Gastrocnemius medialis (tissue), 4 donors: Measurements from ENCODE around the gene CYP26A1. TPM values are rescaled to one million over a fixed set of nuclear protein-coding genes. Genes with fewer than 3 reads are reported as not detected.

Source experiments
- ATAC-seq, 2 donors: fragments of 150-250 bp; one replicate each; pipeline ENCODE4 v1.9.1; 2016
- DNase-seq, 2 donors: peaks; one replicate each; pipeline ENCODE4 v3.0.0-alpha.2; 2019
- H3K27ac ChIP-seq, 4 donors: fragments of 200-600 bp; sonication (generic); 1 replicate in 1 of 4; 2 replicates in 3 of 4; pipeline ENCODE4 v1.5.1; 2016 to 2018; ENCODE audit warnings: mild to moderate bottlenecking in 2 of 4, moderate library complexity in 1 of 4
- H3K27me3 ChIP-seq, 3 donors: fragments of 200-600 bp; sonication (generic) in 2 of 3; 1 replicate in 1 of 3; 2 replicates in 2 of 3; pipeline versions ENCODE4 v1.5.1 to v1.6.0; 2016 to 2019; ENCODE audit warnings: mild to moderate bottlenecking in 1 of 3, moderate library complexity in 1 of 3
- H3K36me3 ChIP-seq, 2 donors: fragments of 200-600 bp; sonication (generic) in 1 of 2; one replicate each; pipeline ENCODE4 v1.5.1; 2017 to 2018
- H3K4me1 ChIP-seq, 2 donors: fragments of 200-600 bp; sonication (generic) in 1 of 2; one replicate each; pipeline ENCODE4 v1.5.1; 2016 to 2017; ENCODE audit warnings: mild to moderate bottlenecking in 2 of 2
- H3K4me3 ChIP-seq, 4 donors: fragments of 200-600 bp; sonication (generic) in 3 of 4; 1 replicate in 1 of 4; 2 replicates in 3 of 4; pipeline ENCODE4 v1.5.1; 2016 to 2019; ENCODE audit warnings: mild to moderate bottlenecking in 2 of 4
- H3K9me3 ChIP-seq, 3 donors: fragments of 200-600 bp; sonication (generic) in 2 of 3; 1 replicate in 1 of 3; 2 replicates in 2 of 3; pipeline ENCODE4 v1.5.1; 2016 to 2019
- CTCF ChIP-seq, 5 experiments: fragments of 450-650 bp in 3 of 5; fragments of 200-600 bp in 2 of 5; sonication (generic) in 2 of 5; IDR thresholded peaks in 4 of 5; conservative IDR thresholded peaks in 1 of 5; 1 replicate in 4 of 5; 2 replicates in 1 of 5; pipeline ENCODE4 v1.5.1; 2016 to 2019; ENCODE audit warnings: antibody characterized with exemption in 5 of 5, mild to moderate bottlenecking in 3 of 5, moderate library complexity in 3 of 5
- POLR2A ChIP-seq, 2 donors: fragments of 450-650 bp; IDR thresholded peaks; one replicate each; pipeline ENCODE4 v1.6.1; 2017; ENCODE audit warnings: antibody characterized with exemption in 2 of 2, mild to moderate bottlenecking in 2 of 2, moderate library complexity in 2 of 2
- in situ Hi-C, 4 donors: fragments of 200-750 bp; cut with MboI; loops; one replicate each; pipeline versions ENCODE4 v1.15.0 to v1.8.0; 2017; ENCODE audit warnings: low sequenced_read_pairs in 4 of 4
- intact Hi-C: fragments of 100-400 bp; cut with DNase I; formaldehyde crosslinking; loops from one replicate; pipeline ENCODE4 v1.15.1; 2023; ENCODE audit warnings: low total_unique reads
- total RNA-seq, 4 donors: library from RNA; depleted of rRNA; stranded (reverse); fragments of >200 nt; gene quantifications; one replicate each; pipeline versions ENCODE4 v1.1.0 to v1.2.3, GENCODE V29; 2016

Gene CYP26A1
- total RNA-seq, 4 donors from 2014 or later, result not detected

- H3K27ac ChIP-seq, result no peak overlapping the region
- ATAC-seq (no peak), DNase-seq (no peak)
- no peak overlapping the region for H3K4me3 ChIP-seq
- intact Hi-C loops (no loop called here), in situ Hi-C loops (loop anchor here in 1 of 4 donors (25.0 kb wide), 1 partner anchor 424 kb away; no protein-coding TSS in a partner anchor)
- H3K4me1 ChIP-seq, result no peaks in the 10 kb centered on the region
- H3K27me3 ChIP-seq, result no peaks in the 10 kb centered on the region
- no peaks in the 10 kb centered on the region for H3K36me3 ChIP-seq
- no peaks in the 10 kb centered on the region for H3K9me3 ChIP-seq
- TF ChIP-seq POLR2A (IDR thresholded peaks at IDR 0.05) (no peak), CTCF (IDR thresholded peaks at IDR 0.05 in 4 of 5, conservative IDR thresholded peaks at IDR 0.05 in 1 of 5) (no peak)
Measured at GRCh38 chr10:93087846-93088245, 14.2 kb downstream of the CYP26A1 start.

- intact Hi-C loops, result no loop called here
- in situ Hi-C loops, result loop anchor here in 1 of 4 donors (25.0 kb wide), 1 partner anchor 424 kb away; no protein-coding TSS in a partner anchor
- Histone ChIP-seq H3K27ac (no peak overlapping the region), H3K9me3 (no peaks in the 10 kb centered on the region), H3K4me1 (no peaks in the 10 kb centered on the region), H3K4me3 (no peak overlapping the region), H3K27me3 (no peaks in the 10 kb centered on the region), H3K36me3 (no peaks in the 10 kb centered on the region)
- ATAC-seq (no peak), DNase-seq (no peak)
- TF ChIP-seq CTCF (IDR thresholded peaks at IDR 0.05 in 4 of 5, conservative IDR thresholded peaks at IDR 0.05 in 1 of 5), result no peak
- no peak for TF ChIP-seq POLR2A (IDR thresholded peaks at IDR 0.05)
Measured at GRCh38 chr10:93088466-93088865, 14.8 kb downstream of the CYP26A1 start.

- in situ Hi-C loops, result loop anchor here in 1 of 4 donors (25.0 kb wide), 1 partner anchor 422 kb away; no protein-coding TSS in a partner anchor
Measured at GRCh38 chr10:93090619-93091018, 16.9 kb downstream of the CYP26A1 start.

GRCh38 chr10:93091960-93092359 is 18.3 kb downstream of the CYP26A1 start:
- no peaks in the 10 kb centered on the region for H3K27me3 ChIP-seq
- no peaks in the 10 kb centered on the region for H3K4me1 ChIP-seq
- H3K4me3 ChIP-seq, result no peak overlapping the region
- no peak overlapping the region for H3K27ac ChIP-seq
- ATAC-seq (no peak), DNase-seq (no peak)
- intact Hi-C loops (no loop called here), in situ Hi-C loops (loop anchor here in 1 of 4 donors (25.0 kb wide), 1 partner anchor 420 kb away; no protein-coding TSS in a partner anchor)
- no peak for TF ChIP-seq POLR2A (IDR thresholded peaks at IDR 0.05)
- no peak for TF ChIP-seq CTCF (IDR thresholded peaks at IDR 0.05 in 4 of 5, conservative IDR thresholded peaks at IDR 0.05 in 1 of 5)
- H3K36me3 ChIP-seq, result no peaks in the 10 kb centered on the region
- no peaks in the 10 kb centered on the region for H3K9me3 ChIP-seq

More at GRCh38 chr10:93090619-93091018, 16.9 kb downstream of the CYP26A1 start:
- no peaks in the 10 kb centered on the region for H3K27me3 ChIP-seq
- TF ChIP-seq CTCF (IDR thresholded peaks at IDR 0.05 in 4 of 5, conservative IDR thresholded peaks at IDR 0.05 in 1 of 5) (no peak), POLR2A (IDR thresholded peaks at IDR 0.05) (no peak)
- no peak for DNase-seq
- intact Hi-C loops, result no loop called here
- no peaks in the 10 kb centered on the region for H3K4me1 ChIP-seq
- H3K4me3 ChIP-seq, result no peak overlapping the region
- ATAC-seq, result no peak
- H3K9me3 ChIP-seq, result no peaks in the 10 kb centered on the region
- no peaks in the 10 kb centered on the region for H3K36me3 ChIP-seq
- no peak overlapping the region for H3K27ac ChIP-seq

GRCh38 chr10:93095225-93095624 is 21.5 kb downstream of the CYP26A1 start:
- no peaks in the 10 kb centered on the region for H3K27me3 ChIP-seq
- DNase-seq (no peak), ATAC-seq (no peak)
- intact Hi-C loops, result no loop called here
- H3K36me3 ChIP-seq, result no peaks in the 10 kb centered on the region
- no peak overlapping the region for H3K4me3 ChIP-seq
- H3K4me1 ChIP-seq, result no peaks in the 10 kb centered on the region
- in situ Hi-C loops, result loop anchor here in 1 of 4 donors (25.0 kb wide), 1 partner anchor 417 kb away; no protein-coding TSS in a partner anchor
- H3K27ac ChIP-seq, result no peak overlapping the region
- H3K9me3 ChIP-seq, result no peaks in the 10 kb centered on the region
- TF ChIP-seq POLR2A (IDR thresholded peaks at IDR 0.05) (no peak), CTCF (IDR thresholded peaks at IDR 0.05 in 4 of 5, conservative IDR thresholded peaks at IDR 0.05 in 1 of 5) (no peak)
